HCT116 (cell line): ENCODE measurements around the gene PARVA. TPM values are rescaled to one million over a fixed set of nuclear protein-coding genes. Genes with fewer than 3 reads are reported as not detected.

Experiments
- ATAC-seq: fragments of 200-7000 bp; cut with Tn5 transposase; 2 replicates; pipeline ENCODE4 v1.9.1; 2020; ENCODE audit warnings: mild to moderate bottlenecking, moderate library complexity
- BruUV-seq: library from RNA; stranded (reverse); fragments of 400-500 nt; replicated peaks from 2 replicates; lab custom pipeline; 2021; lab: Mats Ljungman, UMichigan
- CTCF ChIA-PET: fragments of 300-600 bp; sonication (Branson Sonifier 250); formaldehyde crosslinking; loops from one replicate; lab custom pipeline; 2021; ENCODE audit warnings: antibody characterized with exemption; lab: Charles Lee
- POLR2A ChIA-PET: fragments of 300-600, 350-600 bp; sonication (Branson Sonifier 250); formaldehyde crosslinking; loops from one replicate; lab custom pipeline; 2021; ENCODE audit warnings: antibody characterized with exemption; lab: Charles Lee
- RAD21 ChIA-PET, 2 experiments: fragments of 300-600 bp; sonication (Branson Sonifier 250); formaldehyde crosslinking; loops; one replicate each; lab custom pipeline; 2023; ENCODE audit warnings: low total read pairs in 2 of 2; ENCODE audit not compliant: uncharacterized antibody in 2 of 2, unreplicated experiment in 2 of 2, low non-redundant PET in 1 of 2; lab: Charles Lee
- DNase-seq: peaks from one replicate; pipeline ENCODE4 v3.0.0-alpha.2; 2010; ENCODE audit warnings: low read depth, low spot score
- H2AFZ ChIP-seq: fragments of 200-600 bp; shearing (Covaris generic), sonication (generic); 2 replicates; pipeline ENCODE4 v1.6.1; 2017; ENCODE audit warnings: low read depth, mixed run types, mixed read lengths, antibody characterized with exemption, low read length; ENCODE audit not compliant: poor library complexity, severe bottlenecking
- H3K27ac ChIP-seq: 2 replicates; pipeline ENCODE4 v1.5.1; 2012; ENCODE audit warnings: low read depth, low read length
- H3K27me3 ChIP-seq: fragments of 200-600 bp; sonication (generic); 2 replicates; pipeline ENCODE4 v1.6.1; 2016; ENCODE audit warnings: mixed run types, low read length, mixed read lengths; ENCODE audit not compliant: insufficient read depth
- H3K36me3 ChIP-seq, 2 experiments: fragments of 200-500 bp in 1 of 2; fragments of 200-600 bp in 1 of 2; sonication (Bioruptor generic) in 1 of 2; sonication (generic) in 1 of 2; 2 replicates each; pipeline versions ENCODE4 v1.5.1 to v1.6.1; 2014 to 2016; ENCODE audit warnings: low read length in 2 of 2, inconsistent platforms in 1 of 2, mixed read lengths in 1 of 2, mixed run types in 1 of 2; ENCODE audit not compliant: insufficient read depth in 2 of 2, control insufficient read depth in 1 of 2
- H3K4me1 ChIP-seq, 2 experiments: fragments of 200-600 bp in 1 of 2; sonication (generic) in 1 of 2; 2 replicates each; pipeline versions ENCODE4 v1.5.1 to v1.6.1; 2012 to 2017; ENCODE audit warnings: low read length in 2 of 2, inconsistent platforms in 1 of 2, mild to moderate bottlenecking in 1 of 2, mixed read lengths in 1 of 2, mixed run types in 1 of 2, moderate library complexity in 1 of 2; ENCODE audit not compliant: insufficient read depth in 2 of 2, control insufficient read depth in 1 of 2
- H3K4me2 ChIP-seq: fragments of 200-600 bp; sonication (generic); 2 replicates; pipeline ENCODE4 v1.6.1; 2017; ENCODE audit warnings: mixed run types, low read length, mixed read lengths
- H3K4me3 ChIP-seq, 2 experiments: fragments of 200-600 bp in 1 of 2; sonication (generic) in 1 of 2; replicated peaks in 1 of 2; 2 replicates each; pipeline ENCODE4 v1.5.1; 2011 to 2016; ENCODE audit warnings: low read length in 2 of 2, control low read depth in 1 of 2, low read depth in 1 of 2, mild to moderate bottlenecking in 1 of 2, mixed read lengths in 1 of 2, mixed run types in 1 of 2
- H3K79me2 ChIP-seq: fragments of 200-600 bp; sonication (generic); 2 replicates; pipeline ENCODE4 v1.6.1; 2017; ENCODE audit warnings: mild to moderate bottlenecking, mixed run types, low read length, moderate library complexity, mixed read lengths; ENCODE audit not compliant: insufficient read depth
- H3K9ac ChIP-seq: fragments of 200-600 bp; sonication (generic); 2 replicates; pipeline ENCODE4 v1.6.1; 2016; ENCODE audit warnings: low read length, mixed read lengths
- H3K9me2 ChIP-seq: fragments of 200-600 bp; sonication (generic), shearing (Covaris generic); 2 replicates; pipeline ENCODE4 v1.6.1; 2017; ENCODE audit warnings: mixed run types, mild to moderate bottlenecking, moderate library complexity; ENCODE audit not compliant: insufficient read depth
- H3K9me3 ChIP-seq, 2 experiments: fragments of 200-500 bp in 1 of 2; fragments of 200-600 bp in 1 of 2; sonication (Bioruptor generic) in 1 of 2; sonication (generic) in 1 of 2; 2 replicates each; pipeline ENCODE4 v1.6.1; 2014 to 2017; ENCODE audit warnings: low read length in 2 of 2, mixed read lengths in 2 of 2, inconsistent platforms in 1 of 2, low read depth in 1 of 2, mild to moderate bottlenecking in 1 of 2, mixed run types in 1 of 2, moderate library complexity in 1 of 2; ENCODE audit not compliant: control insufficient read depth in 1 of 2, insufficient read depth in 1 of 2
- H4K20me1 ChIP-seq: fragments of 200-600 bp; sonication (generic), shearing (Covaris generic); 2 replicates; pipeline ENCODE4 v1.6.1; 2017; ENCODE audit warnings: mixed run types, mild to moderate bottlenecking, moderate library complexity; ENCODE audit not compliant: insufficient read depth
- CEBPB ChIP-seq: IDR thresholded peaks from 2 replicates; pipeline ENCODE4 v1.6.1; 2012; ENCODE audit warnings: low read depth
- CTCF ChIP-seq, 3 experiments: fragments of 200-600 bp in 1 of 3; sonication (generic) in 1 of 3; IDR thresholded peaks in 2 of 3; conservative IDR thresholded peaks in 1 of 3; 2 replicates each; pipeline ENCODE4 v1.5.1; 2012 to 2017; ENCODE audit warnings: low read depth in 2 of 3, low read length in 2 of 3, antibody characterized with exemption in 1 of 3, borderline replicate concordance in 1 of 3, control low read depth in 1 of 3, mild to moderate bottlenecking in 1 of 3, mixed read lengths in 1 of 3, mixed run types in 1 of 3, moderate library complexity in 1 of 3; ENCODE audit not compliant: insufficient read depth in 1 of 3
- ELF1 ChIP-seq: IDR thresholded peaks from 2 replicates; pipeline ENCODE4 v1.6.1; 2012; ENCODE audit warnings: low read depth, borderline replicate concordance
- EZH2 ChIP-seq: fragments of 200-600 bp; sonication (generic); IDR thresholded peaks from 2 replicates; pipeline ENCODE4 v1.6.1; 2017; ENCODE audit warnings: antibody characterized with exemption, mixed run types
- EZH2phosphoT487 ChIP-seq: fragments of 200-600 bp; IDR thresholded peaks from 2 replicates; pipeline ENCODE4 v1.6.1; 2018; ENCODE audit warnings: antibody characterized with exemption, borderline replicate concordance
- FOSL1 ChIP-seq: IDR thresholded peaks from 2 replicates; pipeline ENCODE4 v1.6.1; 2012; ENCODE audit warnings: low read depth
- JUND ChIP-seq: IDR thresholded peaks from 2 replicates; pipeline ENCODE4 v1.6.1; 2012
- MAX ChIP-seq: IDR thresholded peaks from 2 replicates; pipeline ENCODE4 v1.6.1; 2012
- POLR2A ChIP-seq: IDR thresholded peaks from 2 replicates; pipeline ENCODE4 v1.7.0; 2011; ENCODE audit warnings: borderline replicate concordance; ENCODE audit not compliant: insufficient read depth, insufficient read length; ENCODE audit errors: extremely low read depth
- RAD21 ChIP-seq: IDR thresholded peaks from 2 replicates; pipeline ENCODE4 v1.6.1; 2012; ENCODE audit warnings: low read depth, mild to moderate bottlenecking
- REST ChIP-seq: IDR thresholded peaks from 2 replicates; pipeline ENCODE4 v1.6.1; 2012; ENCODE audit warnings: low read depth
- SIN3A ChIP-seq: IDR thresholded peaks from 2 replicates; pipeline ENCODE4 v1.6.1; 2012; ENCODE audit warnings: low read depth
- TCF7L2 ChIP-seq: IDR thresholded peaks from 2 replicates; pipeline ENCODE4 v1.7.0; 2011; ENCODE audit warnings: borderline replicate concordance, inconsistent platforms; ENCODE audit not compliant: insufficient read depth, insufficient read length; ENCODE audit errors: extremely low read depth
- YY1 ChIP-seq: IDR thresholded peaks from 2 replicates; pipeline ENCODE4 v1.6.1; 2011; ENCODE audit warnings: low read length, low read depth, moderate library complexity, mild to moderate bottlenecking; ENCODE audit not compliant: insufficient replicate concordance; ENCODE audit errors: extremely low read depth
- ZFX ChIP-seq: fragments of 450-650 bp; IDR thresholded peaks from 2 replicates; pipeline ENCODE4 v1.6.1; 2017
- ZNF274 ChIP-seq: fragments of 200-500 bp; sonication (Bioruptor generic); IDR thresholded peaks from 2 replicates; pipeline ENCODE4 v1.6.1; 2014; ENCODE audit warnings: mild to moderate bottlenecking, low read depth, low read length, inconsistent platforms
- intact Hi-C: fragments of 100-400 bp; cut with micrococcal nuclease; formaldehyde crosslinking; loops from 2 replicates; pipeline ENCODE4 v1.10.0; 2022
- total RNA-seq: library from RNA; stranded (reverse); gene quantifications from one replicate; pipeline ENCODE4 v1.2.1, GENCODE V29; 2021; ENCODE audit not compliant: unreplicated experiment

Gene PARVA
- total RNA-seq, 1 experiment from 2014 or later: 18.4 TPM

GRCh38 chr11:12330485-12331231 lies 46.7 kb upstream of the PARVA start:
- DNase-seq: no peak
- no peak overlapping the region for H2AFZ ChIP-seq
- POLR2A ChIA-PET: interaction anchor here (1.2 kb wide), 1 partner anchor 42 kb away, joined by 5 read pairs; no protein-coding TSS in a partner anchor

More at GRCh38 chr11:12330485-12331231, 46.7 kb upstream of the PARVA start:
- no peaks in the 10 kb centered on the region for H3K79me2 ChIP-seq
- BruUV-seq: no TSS peak
- H3K4me1 ChIP-seq: peaks cover 0 to 2% of the 10 kb centered on the region in 2 experiments; a peak in 1 of 4 replicates
- H3K36me3 ChIP-seq: no peaks in the 10 kb centered on the region
- intact Hi-C loops: loop anchor here (1.0 to 10.0 kb wide), 5 partner anchors 80 to 824 kb away; no protein-coding TSS in a partner anchor
- H3K27ac ChIP-seq: no peak overlapping the region
- no peak overlapping the region for H3K4me3 ChIP-seq
- no peaks in the 10 kb centered on the region for H4K20me1 ChIP-seq
- H3K4me2 ChIP-seq: peak overlapping the region; percentile 25; the same call in 1 of the 2 replicates
- ChIA-PET RAD21 (interaction anchor here (0.6 to 1.9 kb wide), 13 partner anchors 14 to 633 kb away, joined by 3 to 6 read pairs (median 4); no protein-coding TSS in a partner anchor), CTCF (interaction anchor here (0.6 to 2.8 kb wide), 33 partner anchors 9 to 879 kb away, joined by 3 to 47 read pairs (median 4); partner anchors contain the start of gene PARVA)
- no peak overlapping the region for H3K9ac ChIP-seq
- ATAC-seq: peak; percentile 46
- H3K9me3 ChIP-seq: no peaks in the 10 kb centered on the region
- H3K27me3 ChIP-seq: no peaks in the 10 kb centered on the region
- no peak for TF ChIP-seq TCF7L2
- TF ChIP-seq ZNF274: no peak
- TF ChIP-seq FOSL1: no peak
- TF ChIP-seq JUND: no peak
- no peak for TF ChIP-seq EZH2phosphoT487
- no peak for TF ChIP-seq EZH2
- TF ChIP-seq ZFX: no peak
- TF ChIP-seq REST: no peak
- no peak for TF ChIP-seq SIN3A
- TF ChIP-seq ELF1: no peak
- TF ChIP-seq RAD21: no peak
- no peak for TF ChIP-seq CTCF (IDR thresholded peaks at IDR 0.05 in 2 of 3, conservative IDR thresholded peaks at IDR 0.05 in 1 of 3; ENCODE audit: borderline replicate concordance in 1 of 3, insufficient read depth in 1 of 3, low read depth in 2 of 3, low read length in 2 of 3)
- TF ChIP-seq POLR2A: no peak
- no peak for TF ChIP-seq YY1
- TF ChIP-seq CEBPB: no peak
- TF ChIP-seq MAX: no peak
- H3K9me2 ChIP-seq: no peaks in the 10 kb centered on the region
